Thyroid gland (tissue), 4 donors: ENCODE results near the gene LGR4.

ENCODE experiments used
- CTCF ChIP-seq, 6 experiments: fragments of 200-600 bp in 3 of 6; fragments of 450-650 bp in 3 of 6; sonication (generic) in 3 of 6; IDR thresholded peaks; one replicate each; pipeline ENCODE4 v1.5.1; 2016 to 2019; ENCODE audit warnings: antibody characterized with exemption in 6 of 6, mild to moderate bottlenecking in 2 of 6, inconsistent platforms in 1 of 6, moderate library complexity in 1 of 6
- POLR2A ChIP-seq, 2 donors: fragments of 450-650 bp; IDR thresholded peaks; one replicate each; pipeline ENCODE4 v1.6.1; 2017; ENCODE audit warnings: antibody characterized with exemption in 2 of 2, mild to moderate bottlenecking in 2 of 2, moderate library complexity in 1 of 2

GRCh38 chr11:27406498-27407354 is 65.9 kb downstream of the LGR4 start:
- TF ChIP-seq CTCF (IDR thresholded peaks at IDR 0.05) (no peak), POLR2A (IDR thresholded peaks at IDR 0.05) (no peak)
